Fibroblast of skin of left biceps (primary cell): ENCODE results near the gene SHB.

ENCODE experiments used
- DNase-seq, 2 experiments: peaks; one replicate each; pipeline ENCODE4 v3.0.0-alpha.2; 2013; ENCODE audit warnings: low read depth in 2 of 2

SHB gene

DNA sequence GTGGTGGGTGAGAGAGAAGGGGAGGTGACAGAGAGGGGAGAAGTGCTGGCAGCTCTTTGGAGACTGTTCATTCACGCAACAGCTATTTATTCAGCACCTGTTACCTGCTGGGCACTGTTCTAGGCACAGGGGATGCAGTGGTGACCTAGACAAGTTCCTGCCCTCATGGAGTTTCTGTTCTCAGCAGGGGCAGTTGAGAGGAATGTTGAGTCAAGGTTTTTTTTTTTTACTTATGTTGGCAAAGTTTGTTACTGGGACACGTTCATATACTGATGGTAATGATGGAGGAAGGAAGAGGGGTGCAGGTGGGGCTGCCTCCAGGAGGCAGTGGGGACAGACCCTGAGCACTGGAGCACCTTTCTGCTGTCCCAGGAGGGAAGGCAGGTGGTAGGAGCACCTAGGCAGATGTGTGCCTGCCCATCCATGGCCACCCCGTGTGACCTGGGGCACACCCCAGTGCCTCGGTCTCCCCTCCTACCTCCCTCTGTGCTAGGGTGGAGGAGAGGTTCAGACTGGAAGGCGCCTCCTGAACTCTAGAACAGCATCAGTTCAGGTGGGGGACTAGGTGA is 115.7 kb downstream of the SHB start:
- no peak for DNase-seq

DNA sequence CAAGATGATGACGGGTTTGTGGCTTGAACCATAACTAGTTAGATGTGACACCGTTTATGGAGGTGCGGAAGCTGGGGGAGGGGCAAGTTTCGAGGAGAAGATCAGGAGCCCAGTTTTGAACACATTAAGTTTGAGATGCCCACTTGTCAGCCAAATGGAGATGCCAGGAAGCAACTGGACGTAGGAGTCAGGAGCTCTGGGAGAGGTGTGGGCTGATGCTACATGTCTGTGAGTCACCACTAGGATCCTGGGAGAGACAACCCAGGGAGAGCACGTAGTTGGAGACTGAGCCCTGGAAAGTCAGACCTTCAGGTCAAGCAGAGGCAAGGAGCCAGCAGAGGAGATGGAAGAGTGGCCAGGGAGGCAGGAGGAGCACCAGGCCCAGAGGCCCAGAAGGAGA is 116.3 kb downstream of the SHB start:
- no peak for DNase-seq

DNA sequence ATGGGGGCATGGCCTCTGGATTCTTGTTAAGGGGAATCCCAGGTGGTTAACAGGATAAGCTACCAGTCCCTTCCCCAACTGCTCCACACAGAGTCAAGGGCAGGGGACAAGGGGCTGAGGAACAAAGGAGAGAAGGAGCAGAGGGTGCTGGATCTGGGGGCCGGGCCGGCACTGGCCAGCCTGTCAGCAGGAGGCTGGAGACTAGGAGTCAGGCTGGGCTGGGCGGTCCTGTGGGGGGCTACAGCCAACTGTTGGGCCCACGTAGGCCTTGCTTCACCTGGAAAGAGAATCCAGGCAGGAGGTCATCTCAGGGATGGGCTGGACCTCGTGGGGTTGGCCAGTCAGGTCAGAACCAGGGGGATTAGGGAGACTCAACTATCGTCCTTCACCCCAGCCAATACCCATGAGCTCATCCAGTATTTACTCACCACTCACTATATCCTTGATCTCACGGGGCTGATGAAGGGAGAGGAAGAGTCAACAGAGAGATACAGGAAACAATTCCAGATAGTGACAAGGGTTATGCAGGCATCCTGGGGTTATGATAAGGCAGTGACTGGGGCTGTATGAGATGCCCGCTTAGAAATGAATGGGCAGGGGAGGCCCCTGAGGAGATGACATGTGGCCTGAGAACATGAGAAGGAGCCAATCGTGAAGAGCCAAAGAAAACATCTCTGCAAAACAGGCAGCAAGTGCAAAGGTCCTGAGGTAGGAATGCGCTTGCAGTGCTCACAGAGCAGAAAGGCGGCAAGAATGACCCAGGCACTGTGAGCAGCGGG is 117.2 kb downstream of the SHB start:
- DNase-seq: no peak

DNA sequence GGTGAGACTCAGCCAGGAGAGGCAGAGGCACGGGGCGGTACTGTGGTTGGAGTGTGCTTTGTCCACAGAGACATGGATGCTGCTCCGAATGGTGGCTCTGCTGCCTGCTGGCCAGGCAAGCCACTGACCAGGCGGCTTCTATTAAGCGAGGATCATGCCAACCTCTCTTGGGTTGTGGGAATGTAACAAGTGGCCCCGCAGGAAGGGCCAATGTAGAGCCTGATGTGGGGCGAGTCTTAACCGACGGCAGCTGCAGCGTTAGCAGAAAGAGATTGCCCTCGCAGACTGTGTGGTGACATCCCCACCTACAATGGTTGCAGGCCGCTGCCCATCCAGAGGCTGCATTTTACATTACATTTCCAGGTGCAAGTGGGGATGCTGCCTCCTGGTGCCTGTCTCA is 118.5 kb downstream of the SHB start:
- no peak for DNase-seq

GRCh38 chr9:37949576-37949975 is 119.5 kb downstream of the SHB start:
- DNase-seq: no peak

DNA sequence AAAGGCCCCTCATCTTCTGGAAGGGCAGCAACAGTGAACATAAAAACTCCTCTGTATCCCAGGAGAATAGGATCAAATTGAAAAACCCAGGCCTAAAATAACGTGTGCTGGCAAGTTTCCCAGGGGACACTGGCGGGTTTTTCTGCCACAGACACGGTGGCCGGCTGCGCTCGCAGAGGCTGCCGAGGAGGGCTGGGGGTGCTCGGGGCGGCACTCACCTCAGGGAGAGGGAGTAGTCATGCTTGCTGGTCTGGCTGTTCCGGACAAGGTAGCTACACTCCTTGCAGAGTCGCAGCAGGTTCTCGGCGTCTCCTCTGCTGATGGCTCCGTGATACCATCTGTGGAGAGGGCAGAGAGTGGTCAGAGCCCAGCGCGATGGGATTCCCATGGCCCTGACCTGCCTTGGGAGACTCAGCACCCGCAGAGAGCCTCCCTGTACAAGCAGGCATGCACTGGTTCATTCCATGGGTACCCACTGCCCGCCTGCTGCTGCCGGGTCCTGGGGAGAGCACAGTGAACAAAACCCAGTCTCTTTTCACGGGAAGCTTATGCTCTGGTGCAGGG is 120.5 kb downstream of the SHB start:
- DNase-seq: no peak

- DNase-seq: no peak
Observed at GRCh38 chr9:37947977-37948376, 121.0 kb downstream of the SHB start.

DNA sequence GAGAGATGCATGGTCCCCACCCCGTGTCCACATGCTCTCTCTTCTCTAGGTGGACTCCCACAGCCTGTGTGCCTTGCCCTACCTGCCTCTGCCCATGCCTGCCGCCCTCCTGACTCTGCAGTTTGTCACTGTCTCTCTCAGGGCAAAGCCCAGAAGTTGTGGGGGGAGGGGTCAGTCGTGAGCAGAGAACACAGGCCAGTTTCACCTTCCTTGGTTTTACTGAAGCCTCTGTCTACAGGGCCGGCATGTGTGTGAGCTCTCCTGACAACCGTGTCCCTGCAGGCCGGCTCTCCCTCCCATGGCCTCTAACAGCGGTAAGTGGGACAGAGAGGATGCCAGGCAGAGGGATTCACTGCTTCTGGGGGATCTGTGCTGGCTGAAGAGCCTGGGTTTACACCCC is 121.6 kb downstream of the SHB start:
- DNase-seq: no peak

DNA sequence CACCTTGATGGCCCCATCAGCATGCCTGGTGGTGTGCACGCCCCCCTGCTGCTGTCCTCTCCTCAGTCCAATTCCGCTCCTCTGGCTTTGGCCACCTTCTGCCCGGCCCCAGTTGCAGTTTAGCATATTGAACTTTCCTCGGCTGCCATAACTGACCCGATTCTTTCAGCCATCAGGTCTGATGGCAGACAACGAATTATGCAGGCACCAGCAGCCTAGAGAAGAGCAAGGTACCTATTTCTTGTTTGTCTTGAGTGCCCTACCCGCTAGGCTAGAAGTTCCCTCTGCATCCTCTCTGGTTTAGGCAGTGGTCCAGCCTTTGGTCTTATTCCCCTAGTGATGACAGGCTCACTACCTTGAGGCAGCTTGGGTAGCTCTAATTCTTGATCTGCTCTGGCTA is 122.1 kb downstream of the SHB start:
- DNase-seq: no peak

GRCh38 chr9:37946041-37946440 is 123.0 kb downstream of the SHB start:
- DNase-seq: no peak

DNA sequence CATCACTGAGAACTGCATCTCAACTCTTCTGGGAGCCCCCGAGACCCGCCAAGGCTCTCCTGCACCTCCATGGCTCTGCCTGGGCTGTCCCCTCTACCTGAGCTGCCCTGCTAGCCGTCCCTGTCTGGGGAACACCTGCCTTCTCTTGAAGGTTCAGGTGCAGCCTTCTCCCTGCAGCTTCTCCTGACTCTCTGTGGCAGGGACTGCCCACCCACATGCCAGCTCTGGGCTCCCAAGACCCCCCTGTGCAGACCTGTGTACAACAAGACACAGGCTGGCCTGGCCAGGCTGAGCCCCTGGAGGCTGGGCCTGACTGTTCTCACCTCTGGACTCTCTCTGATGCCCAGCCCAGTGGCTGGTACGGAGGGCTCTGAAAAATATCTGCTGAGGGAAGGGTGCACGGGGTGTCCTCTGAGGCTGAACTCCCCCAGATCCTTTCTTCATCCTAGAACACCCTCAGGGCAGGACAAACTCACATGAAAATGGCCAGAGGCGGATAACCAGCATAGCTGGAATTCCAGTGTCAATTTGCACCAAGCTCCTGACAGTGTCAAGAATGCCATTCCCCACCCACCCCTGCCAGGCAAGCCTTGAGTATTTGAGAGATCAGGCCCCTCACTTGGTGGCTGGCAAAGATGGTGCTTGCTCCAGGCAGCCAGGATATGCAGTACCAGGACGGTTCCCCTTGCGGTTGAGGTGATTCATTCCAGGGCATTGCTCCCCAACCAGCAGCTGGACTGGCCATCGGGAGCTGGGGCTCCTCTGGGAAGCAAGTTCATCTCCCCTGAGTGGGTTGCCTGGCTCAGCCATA is 124.2 kb downstream of the SHB start:
- no peak for DNase-seq

GRCh38 chr9:37944266-37944650 is 124.8 kb downstream of the SHB start:
- no peak for DNase-seq

GRCh38 chr9:37943345-37944265 is 125.4 kb downstream of the SHB start:
- peak; percentile 77 to 78 for DNase-seq

GRCh38 chr9:37942621-37943344 is 126.2 kb downstream of the SHB start:
- no peak for DNase-seq

- DNase-seq: no peak
Observed at GRCh38 chr9:37941253-37941652, 127.8 kb downstream of the SHB start.

GRCh38 chr9:37939575-37940095 is 129.4 kb downstream of the SHB start:
- DNase-seq: no peak

DNA sequence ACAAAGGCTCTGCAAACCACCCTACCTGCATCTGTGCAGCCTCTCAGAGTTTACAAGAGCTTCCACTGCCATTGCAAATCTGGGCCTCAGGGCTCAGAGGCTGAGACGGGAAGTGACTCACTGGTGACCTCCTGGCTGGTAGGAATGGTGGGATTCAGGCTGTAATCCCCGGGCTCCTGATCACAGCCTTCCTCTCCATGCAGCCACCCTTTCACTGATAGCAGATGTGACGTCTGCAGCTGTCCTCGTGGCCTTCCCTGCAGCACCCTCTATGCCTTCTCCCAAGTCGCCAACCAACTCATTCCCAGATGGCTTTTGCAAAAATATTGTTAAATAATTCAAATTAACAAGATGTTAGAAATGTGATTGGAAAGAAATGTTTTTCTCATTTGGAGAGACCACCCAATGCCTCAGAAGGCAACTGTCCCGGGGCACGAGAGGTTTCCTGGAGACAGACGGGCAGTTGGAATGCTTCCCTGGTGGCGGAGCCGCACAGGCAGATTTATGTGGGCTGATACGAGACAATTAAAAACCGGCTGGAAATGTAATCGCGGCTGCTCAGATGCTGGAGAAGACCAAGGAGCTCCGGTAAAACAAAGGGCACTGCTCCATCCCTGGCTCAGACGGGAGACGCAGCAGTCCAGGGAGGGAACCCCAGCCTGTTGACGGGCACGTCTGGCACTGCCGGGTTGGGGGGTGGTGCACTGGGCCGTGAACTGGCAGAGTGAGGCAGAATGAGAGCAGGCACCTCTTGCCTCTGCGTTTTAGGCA is 130.7 kb downstream of the SHB start:
- DNase-seq: no peak

- no peak for DNase-seq
Observed at GRCh38 chr9:37937366-37937765, 131.7 kb downstream of the SHB start.

- DNase-seq: no peak
Observed at GRCh38 chr9:37936965-37937364, 132.1 kb downstream of the SHB start.

DNA sequence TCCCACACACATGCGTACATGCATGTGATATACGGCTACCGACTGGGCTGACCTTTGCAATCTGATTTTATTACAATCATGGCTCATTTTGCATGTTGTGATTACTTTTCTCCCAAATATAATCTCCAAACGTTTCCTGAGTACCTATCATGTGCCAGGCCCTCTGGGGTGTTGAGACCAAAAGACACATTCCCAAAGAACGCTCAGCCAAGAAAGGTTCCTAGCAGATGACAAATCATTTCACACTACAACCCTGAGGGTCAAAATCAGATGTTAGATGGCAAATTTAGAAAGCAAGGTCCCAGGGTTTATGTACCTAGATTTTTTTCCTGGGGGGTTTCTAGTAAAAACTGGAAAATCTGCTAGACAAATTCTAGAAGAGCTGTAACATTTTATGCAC is 132.7 kb downstream of the SHB start:
- DNase-seq: no peak
